Posterior vena cava (tissue), 2 donors: ENCODE data around the gene CCDC59. TPM values are rescaled to one million over a fixed set of nuclear protein-coding genes. Genes with fewer than 3 reads are reported as not detected.

Experiments used
- DNase-seq: peaks from one replicate; pipeline ENCODE4 v3.0.0-alpha.2; 2020; ENCODE audit warnings: low spot score
- intact Hi-C, 2 donors: fragments of 100-400 bp; cut with DNase I; formaldehyde crosslinking; loops; one replicate each; pipeline versions ENCODE4 v1.14.1 to v1.14.2; 2022 to 2023
- total RNA-seq, 2 donors: library from RNA; stranded (reverse); fragmentation: NEBNext Ultra II Directional; extraction: Animal tissue kit (Norgen Biotek cat#: 25700); gene quantifications; one replicate each; pipeline ENCODE4 v1.2.1, GENCODE V29; 2021
- donor health status: DM: yes; HTN: yes; CAD: no.
- donor health status: DM: yes; HTN: yes; CAD: no.

CCDC59 gene
- total RNA-seq, 2 donors from 2014 or later: 25.8 to 26.1 TPM

DNA sequence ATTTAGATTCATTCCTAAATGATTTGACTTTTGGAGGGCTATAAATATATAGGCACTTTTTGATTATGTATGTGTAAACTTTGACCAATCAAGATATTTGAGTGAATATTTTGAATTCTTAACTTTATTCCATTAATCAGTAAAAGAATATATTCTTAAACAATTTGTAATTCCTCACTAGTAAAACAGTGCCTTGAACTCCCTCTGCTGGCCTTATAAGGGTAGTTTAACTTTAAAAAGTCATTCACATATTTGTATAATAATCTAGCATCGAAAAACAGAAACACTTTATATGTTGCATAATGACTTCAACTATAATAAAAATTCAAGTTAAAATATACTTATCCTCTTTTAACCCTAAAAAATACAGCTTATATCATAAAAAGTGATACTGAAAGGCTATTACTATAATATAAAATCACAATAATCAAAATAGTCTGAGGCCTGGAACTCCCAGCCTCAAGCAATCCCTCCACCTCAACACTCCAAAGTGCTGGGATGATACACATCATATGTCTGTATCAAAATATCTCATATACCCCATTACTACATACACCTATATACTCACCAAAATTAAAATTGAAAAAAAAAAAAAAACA, 31.2 kb downstream of the CCDC59 start:
- no peak for DNase-seq
- intact Hi-C loops: no loop called here

DNA sequence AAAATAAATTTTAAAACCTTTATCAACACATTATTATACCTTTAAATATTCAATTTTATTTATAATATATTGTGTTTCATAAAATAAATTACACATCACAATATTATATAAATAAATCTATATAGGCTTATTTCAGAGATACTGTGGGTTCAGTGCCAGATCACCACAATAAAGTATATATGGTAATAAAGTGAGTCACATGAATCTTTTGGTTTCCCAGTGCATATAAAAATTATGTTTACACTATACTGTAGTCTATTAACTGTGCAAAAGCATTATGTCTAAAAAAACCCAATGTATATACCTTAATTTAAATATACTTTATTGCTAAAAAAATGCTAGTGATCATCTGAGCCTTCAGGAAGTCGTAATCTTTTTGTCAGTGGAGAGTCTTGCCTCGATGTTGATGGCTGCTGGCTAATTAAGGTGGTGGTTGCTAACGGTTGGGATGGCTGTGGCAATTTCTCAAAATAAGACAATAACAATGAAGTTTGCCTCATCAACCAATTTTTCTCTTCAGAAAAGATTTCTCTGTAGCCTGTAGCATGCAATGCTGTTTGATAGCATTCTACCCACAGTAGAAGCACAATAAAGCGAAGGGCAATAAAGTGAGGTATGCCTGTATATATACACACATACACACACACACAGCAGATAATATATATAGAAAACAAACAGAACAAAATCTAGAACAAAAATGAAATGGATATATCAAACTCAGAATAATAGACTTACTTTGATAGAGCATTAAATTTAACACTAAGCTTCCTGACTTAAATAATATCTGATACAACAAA, 32.4 kb downstream of the CCDC59 start:
- intact Hi-C loops: no loop called here
- no peak for DNase-seq

DNA sequence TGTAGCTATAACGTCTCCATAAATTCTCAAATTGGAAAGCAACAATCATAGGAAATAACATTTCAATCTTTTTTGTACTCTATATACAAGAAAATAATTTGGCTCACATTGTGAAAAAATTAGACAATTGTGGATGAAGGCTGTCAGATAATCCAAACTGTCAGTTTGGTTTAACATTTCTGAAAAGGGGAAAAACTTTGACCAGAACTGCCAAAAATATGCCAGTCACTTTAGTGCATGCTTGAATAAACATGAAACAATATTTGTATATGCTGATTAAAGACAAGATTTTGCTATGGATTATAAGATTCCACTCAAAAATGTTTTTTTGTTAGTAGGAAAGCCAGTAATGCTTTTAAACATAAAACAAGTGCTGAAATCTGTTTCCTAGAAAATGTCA, 38.9 kb downstream of the CCDC59 start:
- no peak for DNase-seq
- intact Hi-C loops: no loop called here

DNA sequence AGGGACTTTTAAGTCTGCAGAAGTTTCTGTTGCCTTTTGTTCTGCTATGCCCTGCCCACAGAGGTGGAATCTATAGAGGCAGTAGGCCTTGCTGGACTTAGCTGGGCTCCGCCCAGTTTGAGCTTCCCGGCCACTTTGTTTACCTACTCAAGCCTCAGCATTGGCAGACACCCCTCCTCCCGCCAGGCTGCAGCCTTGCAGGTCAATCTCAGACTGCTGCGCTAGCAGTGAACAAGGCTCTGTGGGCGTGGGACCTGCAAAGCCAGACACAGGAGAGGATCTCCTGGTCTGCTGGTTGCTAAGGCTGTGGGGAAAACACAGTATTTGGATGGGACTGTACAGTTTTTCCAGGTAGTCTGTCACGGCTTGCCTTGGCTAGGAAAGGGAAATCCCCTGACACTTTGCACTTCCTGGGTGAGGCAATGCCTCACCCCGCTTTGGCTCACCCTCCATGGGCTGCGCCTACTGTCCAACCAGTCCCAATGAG, 43.7 kb downstream of the CCDC59 start:
- peak; percentile 57 for DNase-seq
- intact Hi-C loops: no loop called here

Other genes starting within 250 kb of the CCDC59 start
- gene METTL25, start 142 bp upstream of the CCDC59 start, total RNA-seq: 10 to 100 TPM; 15.1 to 15.9 TPM